Stimulated activated CD8-positive, alpha-beta memory T cell treated with anti-CD3 and anti-CD28 coated beads, Interleukin-12 subunit alpha, Interleukin-12 subunit beta, amount 100 ng/mL, for 24 hours (primary cell): Measurements from ENCODE around the gene SBNO1.
"Not testable (repeated sequence)": the region's sequence is repeated elsewhere in the genome, so short reads cannot be mapped to it uniquely, and the experiment has no call there.

ENCODE experiments used
- DNase-seq: peaks from one replicate; pipeline ENCODE4 v3.0.0-alpha.2; 2020; ENCODE audit errors: extremely low read depth

The SBNO1 gene

DNA sequence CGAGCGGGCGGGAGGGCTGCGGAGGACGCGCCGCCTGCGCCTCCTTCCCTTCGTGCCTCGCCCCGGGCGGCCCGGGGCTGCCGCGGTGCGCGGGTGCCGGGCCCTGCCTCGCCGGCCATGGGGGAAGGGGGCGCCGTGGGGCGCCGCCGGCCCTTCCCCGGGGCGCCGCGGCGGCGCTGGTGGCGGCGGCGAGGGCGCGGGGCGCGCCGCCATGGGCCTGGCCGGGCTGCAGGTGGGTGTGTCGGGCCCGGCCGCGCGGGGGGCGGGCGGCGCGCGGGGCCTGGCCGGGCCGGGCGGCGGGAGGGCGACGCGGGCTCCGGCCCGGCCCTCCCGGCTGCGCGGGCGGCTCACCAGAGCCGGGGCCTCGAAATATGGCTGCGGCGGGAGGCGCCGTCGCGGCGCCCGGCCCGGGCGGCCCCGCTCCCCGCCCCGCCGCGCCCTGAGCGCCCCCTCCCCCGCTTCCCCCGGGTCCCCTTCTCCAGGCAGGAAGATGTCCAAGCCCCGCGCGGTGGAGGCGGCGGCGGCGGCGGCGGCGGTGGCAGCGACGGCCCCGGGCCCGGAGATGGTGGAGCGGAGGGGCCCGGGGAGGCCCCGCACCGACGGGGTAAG lies 24.4 kb upstream of the SBNO1 start:
- DNase-seq = no peak

- peak; percentile 48 for DNase-seq
Observed at GRCh38 chr12:123388177-123388950, 23.7 kb upstream of the SBNO1 start.

- DNase-seq = no peak
Observed at GRCh38 chr12:123387508-123388176, 23.0 kb upstream of the SBNO1 start.

- not testable (repeated sequence) for DNase-seq
Observed at GRCh38 chr12:123385536-123385935, 20.9 kb upstream of the SBNO1 start.

- no peak for DNase-seq
Observed at GRCh38 chr12:123384994-123385376, 20.3 kb upstream of the SBNO1 start.

GRCh38 chr12:123384318-123384993 lies 19.8 kb upstream of the SBNO1 start:
- DNase-seq = no peak

DNA sequence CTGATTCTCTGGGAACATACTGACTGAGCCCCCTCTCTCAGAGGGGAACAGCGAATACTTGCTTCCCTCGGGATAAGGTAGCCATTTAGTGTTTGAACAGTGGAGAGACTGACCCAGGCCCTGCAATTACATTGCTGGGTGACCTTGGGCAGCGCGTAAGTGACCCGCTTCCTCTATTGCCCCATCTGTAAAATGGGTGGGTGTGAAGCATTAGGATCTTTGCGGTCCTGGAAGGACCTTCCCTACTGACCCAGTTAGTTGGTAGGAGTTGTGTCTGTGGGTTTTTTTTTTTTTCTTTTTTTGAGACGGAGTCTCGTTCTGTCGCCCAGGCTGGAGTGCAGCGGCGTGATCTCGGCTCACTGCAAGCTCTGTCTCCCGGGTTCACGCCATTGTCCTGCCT lies 18.0 kb upstream of the SBNO1 start:
- no peak for DNase-seq

DNA sequence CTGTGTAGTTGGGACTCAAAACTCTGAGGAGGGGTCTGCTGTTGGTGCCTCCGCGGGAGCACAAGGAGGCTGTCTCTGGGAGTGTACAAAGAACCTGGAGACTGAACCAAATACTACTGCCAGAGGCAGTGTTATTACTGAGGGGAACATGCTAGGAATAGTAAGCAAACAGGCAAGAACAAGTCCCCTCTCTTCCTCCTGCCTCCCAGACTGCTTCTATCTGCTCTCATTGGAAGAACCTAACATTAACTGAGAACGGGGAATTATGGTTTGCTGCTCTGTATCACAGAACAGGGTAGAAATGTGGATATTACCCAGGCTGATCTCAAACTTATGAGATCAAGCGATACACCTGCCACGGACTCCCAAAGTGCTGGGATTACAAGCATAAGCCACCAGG lies 14.7 kb upstream of the SBNO1 start:
- DNase-seq = no peak

DNA sequence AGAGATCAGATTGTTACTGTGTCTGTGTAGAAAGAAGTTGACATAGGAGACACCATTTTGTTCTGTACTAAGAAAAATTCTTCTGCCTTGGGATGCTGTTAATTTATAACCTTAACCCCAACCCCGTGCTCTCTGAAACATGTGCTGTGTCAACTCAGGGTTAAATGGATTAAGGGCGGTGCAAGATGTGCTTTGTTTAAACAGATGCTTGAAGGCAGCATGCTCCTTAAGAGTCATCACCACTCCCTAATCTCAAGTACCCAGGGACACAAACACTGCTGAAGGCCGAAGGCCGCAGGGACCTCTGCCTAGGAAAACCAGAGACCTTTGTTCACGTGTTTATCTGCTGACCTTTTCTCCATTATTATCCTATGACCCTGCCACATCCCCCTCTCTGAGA lies 7.8 kb upstream of the SBNO1 start:
- DNase-seq = not testable (repeated sequence)

DNA sequence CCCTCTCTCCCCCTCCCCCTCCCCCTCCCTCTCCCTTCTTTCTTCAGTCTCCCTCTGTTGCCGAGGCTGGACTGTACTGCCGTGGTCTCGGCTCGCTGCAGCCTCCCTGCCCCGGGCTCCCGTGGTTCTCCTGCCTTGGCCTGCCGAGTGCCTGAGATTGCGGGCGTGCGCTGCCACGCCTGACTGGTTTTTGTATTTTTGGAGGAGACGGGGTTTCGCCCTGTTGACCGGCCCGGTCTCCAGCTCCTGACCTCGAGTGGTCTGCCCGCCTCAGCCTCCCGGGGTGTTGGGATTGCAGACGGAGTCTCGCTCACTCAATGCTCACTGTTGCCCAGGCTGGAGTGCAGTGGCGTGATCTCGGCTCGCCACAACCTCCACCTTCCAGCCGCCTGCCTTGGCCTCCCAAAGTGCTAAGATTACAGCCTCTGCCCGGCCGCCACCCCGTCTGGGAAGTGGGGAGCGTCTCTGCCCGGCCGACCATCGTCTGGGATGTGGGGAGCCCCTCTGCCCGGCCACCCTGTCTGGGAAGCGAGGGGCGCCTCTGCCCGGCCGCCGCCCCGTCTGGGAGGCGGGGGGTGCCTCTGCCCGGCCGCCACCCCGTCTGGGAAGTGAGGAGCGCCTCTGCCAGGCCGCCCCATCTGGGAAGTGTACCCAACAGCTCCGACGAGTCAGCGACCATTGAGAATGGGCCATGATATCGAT lies 7.2 kb upstream of the SBNO1 start:
- not testable (repeated sequence) for DNase-seq

DNA sequence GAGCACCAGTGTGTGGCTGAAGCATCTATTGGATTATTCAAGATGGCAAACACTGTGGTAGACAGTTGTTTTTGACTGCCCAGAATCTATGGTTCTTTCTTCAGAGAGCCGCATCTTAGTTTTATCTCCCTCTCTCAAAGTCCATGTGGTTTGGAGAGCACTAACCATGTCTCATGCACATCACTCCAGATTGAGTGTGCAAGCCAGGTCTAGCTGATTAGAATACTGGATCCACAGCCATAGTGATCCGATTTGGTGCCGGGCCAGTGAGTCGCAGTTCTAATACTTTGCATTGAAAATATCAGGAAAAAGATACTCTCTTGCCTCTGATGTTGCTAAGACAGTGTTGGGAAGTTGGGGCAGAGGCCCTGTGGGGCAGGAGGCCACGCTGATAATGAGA lies 4.6 kb upstream of the SBNO1 start:
- DNase-seq = no peak

- DNase-seq = not testable (repeated sequence)
Observed at GRCh38 chr12:123368431-123368830, 3.8 kb upstream of the SBNO1 start.

DNA sequence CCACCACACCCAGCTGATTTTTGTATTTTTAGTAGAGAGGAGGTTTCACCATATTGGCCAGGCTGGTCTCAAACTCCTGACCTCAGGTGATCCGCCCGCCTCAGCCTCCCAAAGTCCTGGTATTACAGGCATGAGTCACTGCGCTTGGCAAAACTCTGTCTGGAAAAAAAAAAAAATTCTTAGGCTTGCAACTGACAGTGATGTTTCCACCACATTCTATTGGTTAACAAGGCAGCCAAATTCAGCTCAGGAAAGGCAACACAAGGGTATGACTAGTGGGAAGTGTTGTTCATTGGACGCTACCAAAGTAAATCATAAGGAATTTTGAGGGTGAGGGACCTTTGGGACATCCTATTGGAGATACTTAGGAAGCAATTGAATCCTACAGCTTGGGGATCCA lies 2.9 kb upstream of the SBNO1 start:
- DNase-seq = no peak

DNA sequence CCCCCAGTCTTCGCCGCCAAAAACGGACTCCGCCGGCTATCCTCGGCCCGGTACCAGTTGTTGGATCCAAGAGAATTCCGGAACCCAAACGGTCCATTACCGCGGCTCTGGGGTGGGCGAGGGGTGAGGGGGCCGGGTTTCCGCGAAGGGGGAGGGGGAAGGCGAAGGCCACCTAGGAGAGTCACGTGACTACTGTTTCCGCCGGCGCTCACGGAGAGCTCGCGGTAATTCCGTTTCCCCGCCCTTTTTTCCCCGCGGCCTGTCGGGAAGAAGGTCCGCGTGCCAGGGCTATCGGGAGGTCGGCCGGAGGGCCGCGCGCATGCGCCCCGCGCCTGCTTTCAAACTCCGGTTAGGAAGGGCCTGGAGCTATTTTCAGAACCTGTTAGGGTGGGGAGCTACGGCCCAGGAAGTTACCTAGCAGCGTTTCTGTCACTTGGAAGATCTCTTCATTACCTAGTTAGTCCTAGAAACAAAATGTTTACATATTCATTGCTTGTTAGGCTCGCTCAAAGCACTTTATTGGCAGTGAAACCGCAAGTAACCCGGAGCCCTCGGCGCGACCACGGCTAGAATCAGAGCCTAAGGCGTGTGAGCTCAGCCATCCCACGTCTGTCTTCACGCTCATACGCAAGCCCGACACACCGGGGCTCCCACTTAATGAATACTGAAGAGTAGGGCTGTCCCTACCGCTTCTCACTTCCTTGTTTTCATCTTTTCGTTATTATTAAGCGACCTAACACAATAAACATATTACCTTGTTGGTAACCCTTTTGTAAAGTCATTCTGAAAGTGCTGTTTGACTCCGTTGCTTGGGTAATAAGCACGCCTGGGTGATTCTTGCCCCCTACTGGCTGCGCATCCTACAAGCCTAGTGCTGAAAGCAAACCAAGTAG lies 624 bp upstream of the SBNO1 start:
- DNase-seq = peak; percentile 91

DNA sequence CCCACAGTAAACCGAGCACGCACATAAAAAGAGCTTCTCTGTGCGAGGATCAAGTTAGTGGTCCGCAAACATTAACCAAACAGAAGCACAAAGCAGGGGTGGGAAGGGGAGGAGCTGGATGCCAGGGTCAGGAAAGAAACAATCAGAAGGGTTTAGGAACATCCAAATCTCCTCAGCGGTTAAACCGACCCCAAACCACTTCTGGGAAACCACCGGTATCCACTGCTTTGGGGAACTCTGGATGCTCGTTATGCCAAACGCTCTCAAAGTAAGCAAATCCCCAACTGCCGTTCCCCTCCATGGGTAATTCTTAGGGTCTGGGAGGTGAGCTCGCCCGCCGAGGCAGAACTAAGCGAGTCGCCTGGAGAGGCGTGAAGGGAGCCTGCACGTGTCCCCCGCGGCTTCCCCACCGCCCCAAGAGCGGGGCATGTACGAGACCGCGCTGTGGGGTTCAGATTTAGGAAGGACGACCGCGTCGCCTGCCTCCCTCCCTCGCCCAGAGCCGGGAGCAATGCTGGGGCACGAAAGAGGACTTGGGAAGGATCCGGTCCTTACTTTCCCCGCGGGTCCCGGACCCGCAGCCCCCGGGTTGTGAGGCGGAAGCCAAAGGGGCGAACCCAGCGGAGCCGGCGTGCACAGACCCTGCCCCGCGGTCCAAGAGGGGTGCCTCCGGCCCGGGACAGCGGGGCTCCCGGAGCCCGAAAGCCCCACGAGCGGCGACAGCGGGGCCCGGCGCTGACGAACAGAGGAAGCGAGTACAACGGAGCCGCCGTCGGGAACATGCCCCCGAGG lies 711 bp downstream of the SBNO1 start:
- no peak for DNase-seq

DNA sequence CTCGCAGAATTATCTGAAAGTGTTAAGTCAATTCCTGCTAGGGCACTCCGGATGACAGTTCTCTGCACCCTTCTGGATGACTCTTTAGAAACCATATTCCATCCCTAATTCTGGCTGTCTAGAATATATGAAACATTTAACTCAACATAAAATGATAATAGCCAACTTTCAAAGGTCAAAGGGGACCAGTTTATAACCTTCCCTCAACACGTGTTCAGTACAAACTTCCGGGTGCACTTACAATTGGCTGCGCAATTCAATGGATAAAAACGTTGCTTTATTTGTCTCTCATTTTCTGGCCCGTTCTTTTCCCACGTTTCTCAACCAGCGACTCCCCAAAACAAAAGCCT lies 1.3 kb downstream of the SBNO1 start:
- DNase-seq = no peak

- no peak for DNase-seq
Observed at GRCh38 chr12:123358035-123358434, 6.6 kb downstream of the SBNO1 start.

DNA sequence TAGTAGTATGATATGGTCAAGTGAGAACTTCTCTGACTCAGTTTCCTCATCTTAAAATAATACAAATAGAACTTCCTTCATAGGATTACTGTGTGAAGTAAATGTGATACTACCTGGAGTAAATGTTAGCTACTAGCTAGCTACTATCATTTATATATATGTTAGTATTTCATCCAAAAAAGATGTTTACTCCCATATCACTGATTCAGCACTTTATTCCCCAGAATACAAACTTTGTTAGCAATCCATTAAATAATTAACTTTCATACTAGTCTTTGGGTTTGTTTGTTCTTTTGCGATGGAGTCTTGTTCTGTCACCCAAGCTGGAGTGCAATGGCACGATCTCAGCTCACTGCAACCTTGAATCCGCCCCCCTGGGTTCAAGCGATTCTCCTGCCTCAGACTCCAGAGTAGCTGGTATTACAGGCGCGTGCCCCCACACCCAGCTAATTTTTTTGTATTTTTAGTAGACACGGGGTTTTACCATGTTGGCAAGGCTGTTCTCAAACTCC lies 8.4 kb downstream of the SBNO1 start:
- no peak for DNase-seq

DNA sequence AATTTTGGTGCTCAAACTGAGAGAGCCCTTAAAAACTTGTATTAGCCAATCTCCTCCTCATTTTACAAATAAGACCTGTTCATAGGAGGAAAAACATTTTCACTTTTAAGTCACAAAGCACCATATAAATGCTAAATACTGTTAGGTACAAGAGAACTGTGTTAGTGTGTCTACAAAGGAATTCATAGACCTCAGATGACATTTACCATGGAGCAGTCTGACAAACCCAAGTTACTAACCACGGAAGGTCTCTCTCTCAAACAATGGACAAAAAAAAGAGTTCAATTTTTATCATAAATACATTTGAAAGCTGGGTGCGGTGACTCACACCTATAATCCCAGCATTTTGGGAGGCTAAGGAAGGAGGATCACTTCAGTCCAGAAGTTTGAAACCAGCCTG lies 10.0 kb downstream of the SBNO1 start:
- no peak for DNase-seq

- DNase-seq = no peak
Observed at GRCh38 chr12:123351349-123351748, 13.3 kb downstream of the SBNO1 start.
